Duodenal mucosa (tissue), 2 donors: Measurements from ENCODE around the gene RTTN.

Source experiments
- H3K27ac ChIP-seq: one replicate; pipeline ENCODE4 v1.7.0; 2013; ENCODE audit warnings: low read depth, low read length
- H3K27me3 ChIP-seq, 2 donors: one replicate each; pipeline ENCODE4 v1.7.0; 2013; ENCODE audit warnings: low read length in 2 of 2, control low read depth in 1 of 2; ENCODE audit not compliant: insufficient read depth in 2 of 2, control insufficient read depth in 1 of 2
- H3K36me3 ChIP-seq, 2 donors: one replicate each; pipeline ENCODE4 v1.7.0; 2013; ENCODE audit warnings: low read length in 2 of 2, control low read depth in 1 of 2; ENCODE audit not compliant: insufficient read depth in 2 of 2, control insufficient read depth in 1 of 2
- H3K4me1 ChIP-seq, 2 donors: one replicate each; pipeline ENCODE4 v1.7.0; 2013; ENCODE audit warnings: low read length in 2 of 2, control low read depth in 1 of 2; ENCODE audit not compliant: insufficient read depth in 2 of 2, control insufficient read depth in 1 of 2
- H3K4me3 ChIP-seq, 2 donors: one replicate each; pipeline ENCODE4 v1.7.0; 2013; ENCODE audit warnings: low read length in 2 of 2, low read depth in 1 of 2
- H3K9ac ChIP-seq, 2 donors: one replicate each; pipeline ENCODE4 v1.7.0; 2013; ENCODE audit warnings: low read length in 2 of 2, low read depth in 1 of 2
- H3K9me3 ChIP-seq, 2 donors: one replicate each; pipeline ENCODE4 v1.7.0; 2013; ENCODE audit warnings: low read length in 2 of 2, control low read depth in 1 of 2; ENCODE audit not compliant: control insufficient read depth in 1 of 2

The RTTN gene

DNA sequence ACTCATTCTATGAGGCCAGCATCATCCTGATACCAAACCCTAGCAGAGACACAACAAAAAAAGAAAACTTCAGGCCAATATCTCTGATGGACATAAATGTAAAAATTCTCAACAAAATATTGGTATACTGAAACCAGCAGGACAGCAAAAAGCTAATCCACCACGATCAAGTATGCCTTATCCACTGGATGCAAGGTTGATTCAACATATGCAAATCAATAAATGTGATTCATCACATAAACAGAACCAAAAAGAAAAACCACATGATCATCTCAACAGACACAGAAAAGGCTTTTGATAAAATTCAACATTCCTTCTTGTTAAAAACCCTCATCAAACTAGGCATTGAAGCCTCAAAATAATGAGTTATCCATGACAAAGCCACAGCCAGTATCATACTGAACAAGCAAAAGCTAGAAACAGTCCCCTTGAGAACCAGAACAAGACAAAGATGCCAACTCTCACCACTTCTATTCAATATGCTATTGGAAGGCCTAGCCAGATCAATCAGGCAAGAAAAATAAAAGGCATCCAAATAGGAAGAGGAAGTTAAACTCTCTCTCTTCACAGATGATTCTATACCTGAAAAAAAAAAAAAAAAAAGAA is 45.3 kb downstream of the RTTN start:
- Histone ChIP-seq H3K9ac (no peak overlapping the region), H3K4me1 (no peaks in the 10 kb centered on the region), H3K9me3 (peaks cover 0 to 5% of the 10 kb centered on the region in 2 donors), H3K36me3 (peaks cover 5 to 11% of the 10 kb centered on the region in 2 donors), H3K27me3 (no peaks in the 10 kb centered on the region), H3K4me3 (no peak overlapping the region), H3K27ac (no peak overlapping the region)

DNA sequence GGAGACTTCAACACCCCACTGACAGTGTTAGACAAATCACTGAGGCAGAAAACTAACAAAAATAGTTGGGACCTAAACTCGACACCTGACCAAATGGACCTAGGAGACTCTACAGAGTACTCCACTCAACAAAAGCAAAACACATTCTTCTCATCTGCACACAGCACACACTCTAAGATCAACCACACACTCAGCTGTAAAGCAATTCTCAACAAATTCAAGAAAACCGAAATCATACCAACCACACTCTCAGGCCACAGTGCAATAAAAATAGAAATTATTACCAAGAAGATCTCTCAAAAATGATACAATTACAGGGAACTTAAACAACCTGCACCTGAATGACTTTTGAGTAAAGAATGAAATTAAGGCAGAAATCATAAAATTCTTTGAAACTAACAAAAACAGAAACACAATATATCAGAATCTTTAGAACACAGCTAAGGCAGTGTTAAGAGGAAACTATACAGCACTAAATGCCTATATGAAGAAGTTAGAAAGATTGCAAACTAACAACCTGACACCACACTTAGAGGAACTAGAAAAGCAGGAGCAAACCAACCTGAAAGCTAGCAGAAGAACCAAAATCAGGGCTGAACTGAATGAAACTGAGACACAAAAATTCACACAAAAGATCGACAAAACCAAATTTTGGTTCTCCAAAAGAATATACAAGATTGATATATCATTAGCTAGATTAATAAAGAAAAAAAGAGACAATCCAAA is 46.3 kb downstream of the RTTN start:
- Histone ChIP-seq H3K27ac (no peak overlapping the region), H3K36me3 (peaks cover 5 to 11% of the 10 kb centered on the region in 2 donors), H3K9ac (no peak overlapping the region), H3K4me3 (no peak overlapping the region), H3K4me1 (no peaks in the 10 kb centered on the region), H3K27me3 (no peaks in the 10 kb centered on the region), H3K9me3 (peaks cover 0 to 5% of the 10 kb centered on the region in 2 donors)

DNA sequence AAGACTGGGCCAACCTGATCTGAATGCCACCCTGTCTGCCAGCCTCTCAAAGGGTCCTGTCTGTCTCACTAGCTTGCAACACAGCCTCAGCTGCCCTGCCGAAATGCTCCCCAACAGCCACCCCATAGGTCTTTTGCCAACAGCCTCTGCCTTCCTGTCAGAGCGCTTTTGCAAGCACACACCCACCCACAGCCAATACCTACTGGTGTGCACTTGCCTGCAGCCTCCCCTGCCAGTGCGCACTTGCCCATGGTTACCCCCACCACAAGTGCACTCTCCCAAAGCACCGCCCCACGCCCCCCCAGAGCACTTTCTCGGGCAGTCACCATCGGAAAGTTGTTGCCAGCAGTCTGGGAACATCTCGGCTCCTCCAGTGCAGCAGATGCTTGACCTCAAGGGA is 48.6 kb downstream of the RTTN start:
- Histone ChIP-seq H3K9me3 (no peaks in the 10 kb centered on the region), H3K36me3 (peaks cover 0 to 6% of the 10 kb centered on the region in 2 donors), H3K9ac (no peak overlapping the region), H3K27ac (no peak overlapping the region), H3K4me3 (no peak overlapping the region), H3K27me3 (no peaks in the 10 kb centered on the region), H3K4me1 (no peaks in the 10 kb centered on the region)

DNA sequence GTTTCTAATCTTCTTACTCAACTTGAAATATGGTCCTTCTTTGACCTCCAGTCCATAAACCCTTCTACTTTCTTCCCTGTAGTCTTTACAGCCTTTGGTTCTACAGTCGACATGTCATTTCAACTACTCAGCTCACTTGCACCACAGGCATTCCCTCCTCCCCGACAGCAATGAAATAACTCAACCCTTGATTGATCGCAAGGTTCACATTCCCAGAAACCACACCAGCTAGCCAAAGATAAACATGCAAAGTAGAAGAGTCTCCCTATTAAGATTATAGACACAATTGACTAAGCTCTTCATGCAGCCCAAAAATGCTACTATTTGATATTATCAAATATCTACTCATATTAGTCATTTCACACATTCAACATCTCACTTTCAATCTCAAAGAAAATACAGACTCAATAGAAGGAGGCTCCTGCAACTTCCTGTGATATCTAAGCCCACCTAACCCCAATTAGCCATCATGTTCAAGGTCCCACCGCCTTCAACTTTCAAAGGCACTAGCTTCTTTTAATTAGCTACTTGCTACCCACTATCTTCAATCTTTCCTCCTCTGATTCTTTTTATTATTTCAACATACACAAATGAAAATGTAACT is 50.8 kb downstream of the RTTN start:
- H3K36me3 ChIP-seq = peaks cover 3 to 8% of the 10 kb centered on the region in 2 donors
- H3K9ac ChIP-seq = no peak overlapping the region
- no peaks in the 10 kb centered on the region for H3K27me3 ChIP-seq
- H3K4me1 ChIP-seq = no peaks in the 10 kb centered on the region
- H3K9me3 ChIP-seq = no peaks in the 10 kb centered on the region
- no peak overlapping the region for H3K27ac ChIP-seq
- no peak overlapping the region for H3K4me3 ChIP-seq

DNA sequence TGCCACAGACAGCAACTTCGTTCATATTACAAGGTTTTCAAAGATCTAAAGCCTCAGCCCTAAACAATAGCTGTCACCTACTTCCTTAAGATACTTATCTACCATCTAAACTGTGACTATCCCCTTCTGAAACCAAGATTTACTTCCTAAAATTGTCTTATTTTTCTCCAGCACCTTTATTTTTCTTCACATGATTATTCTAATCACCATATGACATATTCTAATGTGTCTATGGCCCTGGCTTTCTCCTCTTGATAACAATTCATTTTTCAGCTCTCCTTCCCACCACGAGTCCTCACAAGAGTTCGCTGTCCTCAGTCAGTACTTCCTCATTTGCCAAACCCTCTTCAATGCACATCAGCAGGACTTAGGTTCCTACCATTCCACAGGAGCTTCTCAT is 53.9 kb downstream of the RTTN start:
- no peaks in the 10 kb centered on the region for H3K27me3 ChIP-seq
- H3K4me1 ChIP-seq = no peaks in the 10 kb centered on the region
- H3K36me3 ChIP-seq = peaks cover 4 to 14% of the 10 kb centered on the region in 2 donors
- no peak overlapping the region for H3K27ac ChIP-seq
- no peaks in the 10 kb centered on the region for H3K9me3 ChIP-seq
- H3K9ac ChIP-seq = no peak overlapping the region
- no peak overlapping the region for H3K4me3 ChIP-seq

DNA sequence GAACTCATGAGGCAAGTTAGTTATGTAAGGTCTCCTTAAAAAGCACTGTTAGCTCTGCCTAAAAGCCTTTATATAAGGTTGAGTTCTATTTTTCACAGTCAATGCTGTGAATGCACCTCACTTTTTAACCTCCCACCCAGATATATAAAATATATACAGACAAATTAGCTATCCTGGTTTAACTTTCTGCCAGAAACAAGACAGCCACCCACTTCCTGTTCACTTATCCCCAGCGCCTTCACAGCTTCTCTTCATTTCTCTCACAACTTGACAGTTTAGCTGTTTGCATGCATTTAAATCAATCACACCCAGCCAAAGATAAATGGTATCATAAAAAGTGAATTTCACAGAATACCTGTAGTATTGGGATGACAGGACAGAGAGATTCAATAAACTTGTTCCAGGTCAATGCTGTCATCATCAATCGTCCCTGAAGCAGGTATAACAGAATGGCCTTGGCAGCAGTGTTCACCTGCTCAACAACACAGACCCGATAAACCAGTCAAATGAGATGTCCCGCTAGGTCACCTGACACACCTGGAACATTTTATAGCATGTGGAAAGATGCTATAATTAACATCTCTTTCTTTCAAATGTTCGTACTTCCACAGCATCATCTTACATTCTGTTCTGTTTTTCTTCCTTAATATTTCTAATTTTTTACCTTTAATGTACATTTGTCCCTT is 55.7 kb downstream of the RTTN start:
- Histone ChIP-seq H3K9ac (no peak overlapping the region), H3K36me3 (peaks cover 4 to 16% of the 10 kb centered on the region in 2 donors), H3K27me3 (no peaks in the 10 kb centered on the region), H3K4me1 (no peaks in the 10 kb centered on the region), H3K9me3 (no peaks in the 10 kb centered on the region), H3K4me3 (no peak overlapping the region), H3K27ac (no peak overlapping the region)

DNA sequence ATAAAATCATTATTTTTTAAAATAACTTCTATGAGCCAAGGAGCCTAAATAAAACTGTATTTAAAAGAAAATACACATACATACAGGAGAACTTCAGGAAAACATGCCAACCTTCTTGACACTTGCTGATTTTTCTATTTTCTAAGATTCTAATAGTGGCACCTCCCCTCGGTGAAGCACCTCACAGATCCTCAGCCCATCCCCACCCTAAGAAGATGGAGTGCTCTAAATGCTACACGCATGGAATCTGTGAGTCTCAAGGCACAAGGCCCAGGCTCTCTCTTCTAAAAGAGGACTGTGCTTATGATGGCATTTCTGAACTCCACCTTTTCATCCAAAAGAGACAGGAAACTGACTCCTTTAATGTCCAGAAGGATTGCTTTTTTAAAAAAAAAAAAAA is 56.3 kb downstream of the RTTN start:
- H3K9me3 ChIP-seq = no peaks in the 10 kb centered on the region
- no peak overlapping the region for H3K4me3 ChIP-seq
- H3K27ac ChIP-seq = no peak overlapping the region
- H3K36me3 ChIP-seq = peaks cover 4 to 16% of the 10 kb centered on the region in 2 donors
- no peaks in the 10 kb centered on the region for H3K27me3 ChIP-seq
- no peak overlapping the region for H3K9ac ChIP-seq
- H3K4me1 ChIP-seq = no peaks in the 10 kb centered on the region

DNA sequence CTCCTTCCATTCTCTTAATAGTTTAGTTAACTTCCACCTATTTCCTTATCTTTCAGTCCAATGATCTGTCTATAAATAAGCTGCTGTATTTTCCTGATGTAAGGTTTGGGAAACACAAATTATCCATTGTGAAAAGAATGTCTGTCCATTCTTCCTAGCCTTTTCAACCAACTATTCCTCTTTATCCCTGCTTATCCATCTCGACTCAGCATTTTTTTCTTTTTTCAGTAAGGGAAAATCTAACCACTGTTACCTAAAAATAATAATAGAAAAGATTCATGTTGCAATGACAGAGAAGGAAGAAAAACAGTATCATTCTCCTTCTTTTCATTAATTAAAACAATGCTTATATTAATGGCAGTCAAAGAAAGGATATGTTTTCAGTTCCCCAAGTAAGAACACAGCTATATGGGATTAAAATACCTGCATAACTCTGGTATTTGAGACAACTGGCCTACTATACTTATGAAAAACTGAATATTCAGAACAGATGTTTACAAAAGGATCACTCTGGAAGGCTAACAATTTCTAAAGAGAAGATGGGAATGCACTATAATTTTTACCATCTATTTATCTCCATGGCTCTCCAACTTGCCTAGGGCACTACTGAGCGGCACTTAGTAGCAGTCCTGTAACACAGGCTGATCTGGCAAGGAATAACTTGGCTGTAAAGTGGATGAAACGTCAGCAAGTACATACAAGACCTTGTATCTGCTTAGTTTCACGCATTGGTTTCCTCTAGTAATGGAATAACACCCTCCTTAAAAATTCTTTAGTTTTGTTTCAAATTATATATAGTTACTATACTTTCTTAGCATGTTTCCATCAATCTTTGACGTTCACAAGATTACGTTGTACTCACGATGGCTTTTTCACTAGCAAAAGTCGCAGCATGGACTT is 57.2 kb downstream of the RTTN start:
- Histone ChIP-seq H3K27ac (no peak overlapping the region), H3K4me3 (no peak overlapping the region), H3K9ac (no peak overlapping the region), H3K36me3 (peaks cover 4 to 16% of the 10 kb centered on the region in 2 donors), H3K27me3 (no peaks in the 10 kb centered on the region), H3K4me1 (no peaks in the 10 kb centered on the region), H3K9me3 (no peaks in the 10 kb centered on the region)

DNA sequence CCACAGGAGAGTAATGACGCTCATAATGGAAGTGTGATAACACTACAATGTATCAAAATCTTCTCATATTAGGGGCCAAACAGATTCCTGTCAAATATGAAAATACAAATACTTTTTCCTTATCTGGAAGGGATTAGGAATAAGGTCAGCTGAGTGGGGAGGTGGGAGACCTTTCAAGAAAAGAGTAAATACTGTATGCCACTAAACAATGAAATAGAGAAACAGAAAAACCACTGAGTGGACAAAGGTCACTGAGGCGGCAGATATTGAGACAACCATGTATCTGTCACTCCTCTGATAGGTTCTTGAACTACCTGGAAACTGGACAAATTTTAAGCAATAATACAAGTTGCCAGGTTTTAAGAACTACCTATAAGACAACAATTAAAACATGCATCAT is 59.3 kb downstream of the RTTN start:
- H3K4me3 ChIP-seq = no peak overlapping the region

More for the DNA sequence above, 59.3 kb downstream of the RTTN start:
- no peak overlapping the region for H3K9ac ChIP-seq
- H3K9me3 ChIP-seq = no peaks in the 10 kb centered on the region
- no peaks in the 10 kb centered on the region for H3K27me3 ChIP-seq
- H3K4me1 ChIP-seq = no peaks in the 10 kb centered on the region
- peaks cover 4 to 16% of the 10 kb centered on the region in 2 donors for H3K36me3 ChIP-seq
- no peak overlapping the region for H3K27ac ChIP-seq
